Calu3 (cell line): ENCODE measurements around the gene ARL15. TPM values are rescaled to one million over a fixed set of nuclear protein-coding genes. Genes with fewer than 3 reads are reported as not detected.

Source experiments
- BruUV-seq: library from RNA; stranded (reverse); fragments of 400-500 nt; replicated peaks from 2 replicates; lab custom pipeline; 2021; lab: Mats Ljungman, UMichigan
- CTCF ChIA-PET: fragments of 300-600 bp; sonication (Branson Sonifier 250); formaldehyde crosslinking; loops from one replicate; lab custom pipeline; 2022; ENCODE audit warnings: antibody characterized with exemption; lab: Charles Lee
- DNase-seq: peaks from one replicate; pipeline ENCODE4 v3.0.0; 2022
- H3K27ac Mint-ChIP-seq: one replicate; pipeline ENCODE4 v1.8.0; 2022; ENCODE audit warnings: mixed read lengths; ENCODE audit not compliant: unreplicated experiment
- H3K27me3 Mint-ChIP-seq: one replicate; pipeline ENCODE4 v1.8.0; 2022; ENCODE audit warnings: mixed read lengths; ENCODE audit not compliant: unreplicated experiment
- H3K36me3 Mint-ChIP-seq: one replicate; pipeline ENCODE4 v1.8.0; 2022; ENCODE audit warnings: mild to moderate bottlenecking, moderate library complexity, mixed read lengths; ENCODE audit not compliant: insufficient read depth, unreplicated experiment
- H3K4me1 Mint-ChIP-seq: one replicate; pipeline ENCODE4 v1.8.0; 2022; ENCODE audit warnings: mild to moderate bottlenecking, low read depth, mixed read lengths; ENCODE audit not compliant: unreplicated experiment
- H3K4me3 Mint-ChIP-seq: one replicate; pipeline ENCODE4 v1.8.0; 2022; ENCODE audit warnings: mild to moderate bottlenecking, low read depth, moderate library complexity, mixed read lengths; ENCODE audit not compliant: unreplicated experiment
- H3K9me3 Mint-ChIP-seq: one replicate; pipeline ENCODE4 v1.8.0; 2022; ENCODE audit warnings: low read depth, mixed read lengths; ENCODE audit not compliant: unreplicated experiment
- CTCF ChIP-seq: fragments of 200-600 bp; IDR thresholded peaks from one replicate; pipeline ENCODE4 v1.8.0; 2022; ENCODE audit warnings: antibody characterized with exemption; ENCODE audit not compliant: unreplicated experiment
- intact Hi-C: fragments of 100-400 bp; cut with micrococcal nuclease; formaldehyde crosslinking; loops from one replicate; pipeline ENCODE4 v1.10.0; 2022; ENCODE audit not compliant: unreplicated experiment
- total RNA-seq: library from RNA; stranded (reverse); gene quantifications from 2 replicates; pipeline ENCODE4 v1.2.3, GENCODE V29; 2022

The ARL15 gene
- total RNA-seq, 1 experiment from 2014 or later: 15.1 TPM

GRCh38 chr5:54296386-54296785, 14.0 kb downstream of the ARL15 start:
- intact Hi-C loops: no loop called here
- Mint-ChIP-seq H3K4me1 (no peaks in the 10 kb centered on the region), H3K27me3 (no peaks in the 10 kb centered on the region), H3K4me3 (no peak overlapping the region), H3K36me3 (no peaks in the 10 kb centered on the region), H3K9me3 (no peaks in the 10 kb centered on the region), H3K27ac (no peak overlapping the region)
- no TSS peak for BruUV-seq
- CTCF ChIA-PET: no interaction called here
- TF ChIP-seq CTCF: no peak
- DNase-seq: no peak

- no peak for TF ChIP-seq CTCF
- Mint-ChIP-seq H3K27ac (no peak overlapping the region), H3K9me3 (no peaks in the 10 kb centered on the region), H3K4me1 (no peaks in the 10 kb centered on the region), H3K4me3 (no peak overlapping the region), H3K36me3 (no peaks in the 10 kb centered on the region), H3K27me3 (no peaks in the 10 kb centered on the region)
- no TSS peak for BruUV-seq
- intact Hi-C loops: no loop called here
- no peak for DNase-seq
- CTCF ChIA-PET: no interaction called here
Observed at GRCh38 chr5:54295651-54296276, 14.6 kb downstream of the ARL15 start.

GRCh38 chr5:54294097-54294667, 16.2 kb downstream of the ARL15 start:
- H3K4me1 Mint-ChIP-seq: no peaks in the 10 kb centered on the region
- no peaks in the 10 kb centered on the region for H3K9me3 Mint-ChIP-seq
- H3K4me3 Mint-ChIP-seq: no peak overlapping the region
- no peak overlapping the region for H3K27ac Mint-ChIP-seq
- no peak for DNase-seq
- no peak for TF ChIP-seq CTCF
- H3K36me3 Mint-ChIP-seq: no peaks in the 10 kb centered on the region
- intact Hi-C loops: no loop called here
- H3K27me3 Mint-ChIP-seq: no peaks in the 10 kb centered on the region
- CTCF ChIA-PET: no interaction called here
- no TSS peak for BruUV-seq

- H3K27me3 Mint-ChIP-seq: no peaks in the 10 kb centered on the region
- no peak for TF ChIP-seq CTCF
- CTCF ChIA-PET: no interaction called here
- no peak overlapping the region for H3K27ac Mint-ChIP-seq
- H3K4me3 Mint-ChIP-seq: no peak overlapping the region
- BruUV-seq: no TSS peak
- DNase-seq: no peak
- intact Hi-C loops: no loop called here
- H3K4me1 Mint-ChIP-seq: no peaks in the 10 kb centered on the region
- H3K9me3 Mint-ChIP-seq: no peaks in the 10 kb centered on the region
- H3K36me3 Mint-ChIP-seq: no peaks in the 10 kb centered on the region
Observed at GRCh38 chr5:54292866-54293265, 17.5 kb downstream of the ARL15 start.
